ENCODE results near the gene FNDC3A. TPM values are rescaled to one million over a fixed set of nuclear protein-coding genes. Genes with fewer than 3 reads are reported as not detected.

Gene FNDC3A
- total and polyA plus RNA-seq, 9 of the 15 experiments (the other 6 are each of a cell fraction or from before 2014, with no cell fraction given), result 4.1 to 22.0 (median 13.5) TPM

DNA sequence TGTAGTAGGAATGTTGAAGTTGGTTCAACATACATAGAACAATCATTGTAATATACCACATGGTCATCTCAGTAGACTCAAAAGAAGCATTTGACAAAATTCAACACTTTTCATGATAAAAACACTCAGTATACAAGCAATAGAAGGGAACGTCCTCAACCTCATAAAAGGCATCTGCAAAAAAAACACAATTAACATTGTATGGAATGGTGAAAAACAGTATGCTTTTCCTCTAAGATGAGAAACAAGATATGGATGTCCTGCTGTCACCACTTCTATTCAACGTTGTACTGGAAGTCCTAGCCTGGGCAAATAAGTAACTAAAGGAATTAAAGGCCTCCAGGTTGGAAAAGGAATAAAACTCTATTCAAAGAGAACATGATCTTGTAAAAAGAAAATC lies 54.5 kb downstream of the FNDC3A start:
- no TSS peak for BruUV-seq (replicated peaks)
- ATAC-seq (no peak), FAIRE-seq (no peak), DNase-seq (ENCODE audit: extremely low read depth in 1 of 4, low spot score in 3 of 4) (no peak)
- H2AFZ ChIP-seq (ENCODE audit: low read depth, low read length), result no peak overlapping the region
- H3K9ac ChIP-seq (ENCODE audit: insufficient read depth in 1 of 2, low read depth in 2 of 2, low read length in 2 of 2), result no peak overlapping the region
- H3K4me2 ChIP-seq (ENCODE audit: insufficient read depth, low read length), result no peak overlapping the region
- no peaks in the 10 kb centered on the region for H3K9me1 ChIP-seq (ENCODE audit: control insufficient read depth, insufficient read depth, low read length)
- in situ Hi-C loops (cut with MboI), result no loop called here
- ChIA-PET CTCF (ENCODE audit: low intra/inter-chr PET ratio) (no interaction called here), POLR2A (no interaction called here)
- H3K4me3 ChIP-seq, result no peak overlapping the region
- H3K36me3 ChIP-seq (ENCODE audit: control insufficient read depth, insufficient read depth, low read length), result no peaks in the 10 kb centered on the region
- no peaks in the 10 kb centered on the region for H3K4me1 ChIP-seq (replicated peaks in 1 of 2; ENCODE audit: control insufficient read depth in 2 of 2, insufficient read depth in 2 of 2, low read length in 2 of 2)
- no peaks in the 10 kb centered on the region for H4K20me1 ChIP-seq (replicated peaks; ENCODE audit: control insufficient read depth, insufficient read depth, low read length)
- TF ChIP-seq SMARCC2 (IDR thresholded peaks at IDR 0.05; ENCODE audit: low read depth), result no peak
- TF ChIP-seq, protein P1, sequence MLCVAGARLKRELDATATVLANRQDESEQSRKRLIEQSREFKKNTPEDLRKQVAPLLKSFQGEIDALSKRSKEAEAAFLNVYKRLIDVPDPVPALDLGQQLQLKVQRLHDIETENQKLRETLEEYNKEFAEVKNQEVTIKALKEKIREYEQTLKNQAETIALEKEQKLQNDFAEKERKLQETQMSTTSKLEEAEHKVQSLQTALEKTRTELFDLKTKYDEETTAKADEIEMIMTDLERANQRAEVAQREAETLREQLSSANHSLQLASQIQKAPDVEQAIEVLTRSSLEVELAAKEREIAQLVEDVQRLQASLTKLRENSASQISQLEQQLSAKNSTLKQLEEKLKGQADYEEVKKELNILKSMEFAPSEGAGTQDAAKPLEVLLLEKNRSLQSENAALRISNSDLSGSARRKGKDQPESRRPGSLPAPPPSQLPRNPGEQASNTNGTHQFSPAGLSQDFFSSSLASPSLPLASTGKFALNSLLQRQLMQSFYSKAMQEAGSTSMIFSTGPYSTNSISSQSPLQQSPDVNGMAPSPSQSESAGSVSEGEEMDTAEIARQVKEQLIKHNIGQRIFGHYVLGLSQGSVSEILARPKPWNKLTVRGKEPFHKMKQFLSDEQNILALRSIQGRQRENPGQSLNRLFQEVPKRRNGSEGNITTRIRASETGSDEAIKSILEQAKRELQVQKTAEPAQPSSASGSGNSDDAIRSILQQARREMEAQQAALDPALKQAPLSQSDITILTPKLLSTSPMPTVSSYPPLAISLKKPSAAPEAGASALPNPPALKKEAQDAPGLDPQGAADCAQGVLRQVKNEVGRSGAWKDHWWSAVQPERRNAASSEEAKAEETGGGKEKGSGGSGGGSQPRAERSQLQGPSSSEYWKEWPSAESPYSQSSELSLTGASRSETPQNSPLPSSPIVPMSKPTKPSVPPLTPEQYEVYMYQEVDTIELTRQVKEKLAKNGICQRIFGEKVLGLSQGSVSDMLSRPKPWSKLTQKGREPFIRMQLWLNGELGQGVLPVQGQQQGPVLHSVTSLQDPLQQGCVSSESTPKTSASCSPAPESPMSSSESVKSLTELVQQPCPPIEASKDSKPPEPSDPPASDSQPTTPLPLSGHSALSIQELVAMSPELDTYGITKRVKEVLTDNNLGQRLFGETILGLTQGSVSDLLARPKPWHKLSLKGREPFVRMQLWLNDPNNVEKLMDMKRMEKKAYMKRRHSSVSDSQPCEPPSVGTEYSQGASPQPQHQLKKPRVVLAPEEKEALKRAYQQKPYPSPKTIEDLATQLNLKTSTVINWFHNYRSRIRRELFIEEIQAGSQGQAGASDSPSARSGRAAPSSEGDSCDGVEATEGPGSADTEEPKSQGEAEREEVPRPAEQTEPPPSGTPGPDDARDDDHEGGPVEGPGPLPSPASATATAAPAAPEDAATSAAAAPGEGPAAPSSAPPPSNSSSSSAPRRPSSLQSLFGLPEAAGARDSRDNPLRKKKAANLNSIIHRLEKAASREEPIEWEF (CRISPR knock-in tag; IDR thresholded peaks at IDR 0.05), result no peak
- no peak for TF ChIP-seq BRD9 (IDR thresholded peaks at IDR 0.05; ENCODE audit: low read depth, partially characterized antibody)
- no peak for TF ChIP-seq ZNF174 (CRISPR knock-in tag; IDR thresholded peaks at IDR 0.05)
- TF ChIP-seq, protein P2, sequence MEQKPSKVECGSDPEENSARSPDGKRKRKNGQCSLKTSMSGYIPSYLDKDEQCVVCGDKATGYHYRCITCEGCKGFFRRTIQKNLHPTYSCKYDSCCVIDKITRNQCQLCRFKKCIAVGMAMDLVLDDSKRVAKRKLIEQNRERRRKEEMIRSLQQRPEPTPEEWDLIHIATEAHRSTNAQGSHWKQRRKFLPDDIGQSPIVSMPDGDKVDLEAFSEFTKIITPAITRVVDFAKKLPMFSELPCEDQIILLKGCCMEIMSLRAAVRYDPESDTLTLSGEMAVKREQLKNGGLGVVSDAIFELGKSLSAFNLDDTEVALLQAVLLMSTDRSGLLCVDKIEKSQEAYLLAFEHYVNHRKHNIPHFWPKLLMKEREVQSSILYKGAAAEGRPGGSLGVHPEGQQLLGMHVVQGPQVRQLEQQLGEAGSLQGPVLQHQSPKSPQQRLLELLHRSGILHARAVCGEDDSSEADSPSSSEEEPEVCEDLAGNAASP (IDR thresholded peaks at IDR 0.05), result no peak
- TF ChIP-seq SRF (CRISPR knock-in tag; IDR thresholded peaks at IDR 0.05), result no peak
- TF ChIP-seq, protein P3, sequence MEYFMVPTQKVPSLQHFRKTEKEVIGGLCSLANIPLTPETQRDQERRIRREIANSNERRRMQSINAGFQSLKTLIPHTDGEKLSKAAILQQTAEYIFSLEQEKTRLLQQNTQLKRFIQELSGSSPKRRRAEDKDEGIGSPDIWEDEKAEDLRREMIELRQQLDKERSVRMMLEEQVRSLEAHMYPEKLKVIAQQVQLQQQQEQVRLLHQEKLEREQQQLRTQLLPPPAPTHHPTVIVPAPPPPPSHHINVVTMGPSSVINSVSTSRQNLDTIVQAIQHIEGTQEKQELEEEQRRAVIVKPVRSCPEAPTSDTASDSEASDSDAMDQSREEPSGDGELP (CRISPR knock-in tag; IDR thresholded peaks at IDR 0.05; ENCODE audit: borderline replicate concordance), result no peak
- no peaks in the 10 kb centered on the region for H3K79me2 ChIP-seq (ENCODE audit: control insufficient read depth, insufficient read depth, low read length)
- no peaks in the 10 kb centered on the region for H3K27me3 ChIP-seq (ENCODE audit: control insufficient read depth in 2 of 2, insufficient read depth in 2 of 2, low read length in 2 of 2)
- no peak overlapping the region for H3K27ac ChIP-seq (ENCODE audit: extremely low read depth, low read depth, low read length)
- WGBS (ENCODE audit: insufficient coverage, low coverage, missing lambda C conversion rate), result 83% methylated on average over 2 of the region's 2 CpGs
- no peaks in the 10 kb centered on the region for H3K9me3 ChIP-seq (replicated peaks; ENCODE audit: control insufficient read depth, insufficient read depth, low read depth, low read length)
- intact Hi-C loops (cut with micrococcal nuclease), result no loop called here
